HG02588 (cell line): Measurements from ENCODE around the gene GALNT16.

ENCODE experiments used
- ATAC-seq: cut with Tn5 transposase; IDR thresholded peaks from one replicate; pipeline ENCODE4 v1.9.1; 2021; ENCODE audit warnings: mild to moderate bottlenecking, moderate library complexity; ENCODE audit not compliant: unreplicated experiment

GALNT16 gene

DNA sequence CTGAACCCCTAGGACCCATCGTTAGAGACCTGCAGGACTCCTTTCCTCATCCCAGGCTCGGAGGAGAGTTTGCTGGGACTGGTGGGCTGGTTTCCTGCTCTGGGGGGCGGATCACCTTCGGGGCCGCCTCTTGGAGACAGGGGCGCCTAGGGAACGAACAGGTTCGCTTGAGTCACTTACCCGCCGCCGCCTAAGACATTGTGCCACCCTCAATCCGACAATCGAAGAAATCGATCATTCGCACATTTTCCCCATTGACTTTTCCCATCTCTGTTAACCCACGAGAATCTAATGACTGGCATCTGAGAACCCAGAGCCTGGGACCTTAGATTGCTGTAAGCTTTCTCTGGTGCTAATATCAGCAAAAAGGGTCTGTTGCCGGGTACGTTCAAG is 138.9 kb downstream of the GALNT16 start:
- ATAC-seq, result peak; percentile 17

DNA sequence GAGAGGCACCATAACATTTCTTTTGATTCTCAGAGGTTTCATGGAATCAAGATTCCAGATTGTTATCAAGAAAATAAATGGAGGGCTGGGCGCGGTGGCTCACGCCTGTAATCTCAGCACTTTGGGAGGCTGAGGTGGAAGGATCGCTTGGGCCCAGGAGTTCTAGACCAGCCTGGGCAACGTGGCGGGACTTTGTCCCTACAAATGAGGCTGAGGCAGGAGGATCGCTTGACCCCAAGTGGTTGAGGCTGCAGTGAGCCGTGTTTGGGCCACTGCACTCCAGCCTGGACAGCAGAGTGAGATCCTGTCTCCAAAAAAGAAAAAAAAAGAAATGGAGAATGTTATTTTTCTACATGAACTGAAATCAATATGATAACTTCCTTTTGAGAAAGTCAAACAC is 139.8 kb downstream of the GALNT16 start:
- ATAC-seq, result no peak

DNA sequence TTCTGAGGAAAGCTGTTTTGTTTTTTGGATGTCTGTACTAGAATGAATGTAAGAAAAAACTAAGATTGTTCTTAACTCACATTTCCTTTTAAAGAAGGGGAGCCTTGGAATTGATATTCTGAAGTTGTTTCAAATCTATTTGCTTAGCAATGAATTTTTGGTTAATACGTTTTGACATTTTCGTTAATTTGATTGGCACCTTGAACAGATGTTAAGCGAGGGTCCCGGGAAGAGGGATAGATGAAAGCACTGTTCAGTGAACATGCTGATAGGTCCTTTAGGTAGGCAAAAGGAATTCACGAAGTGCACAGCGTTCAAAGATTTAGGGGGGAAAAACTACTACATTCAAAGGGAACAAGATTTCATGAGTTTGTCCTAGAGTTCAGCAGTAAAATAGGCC is 140.2 kb downstream of the GALNT16 start:
- ATAC-seq, result no peak

DNA sequence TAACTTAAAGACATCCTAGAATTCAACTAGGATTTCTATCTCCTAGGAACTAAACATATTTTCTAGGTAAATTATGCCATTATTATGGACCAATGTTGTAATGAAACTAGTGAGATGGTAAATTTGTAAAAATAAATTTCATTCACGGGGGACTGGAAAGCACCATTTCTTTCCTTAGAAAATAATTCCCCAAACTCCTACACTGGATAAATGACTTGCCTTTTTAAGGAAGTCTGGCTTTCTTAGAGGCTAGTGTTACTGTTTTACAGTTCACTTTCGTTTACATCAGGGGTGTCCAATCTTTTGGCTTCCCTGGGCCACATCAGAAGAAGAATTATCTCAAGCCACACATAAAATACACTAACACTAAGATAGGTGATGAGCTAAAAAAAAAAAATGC is 141.9 kb downstream of the GALNT16 start:
- no peak for ATAC-seq

DNA sequence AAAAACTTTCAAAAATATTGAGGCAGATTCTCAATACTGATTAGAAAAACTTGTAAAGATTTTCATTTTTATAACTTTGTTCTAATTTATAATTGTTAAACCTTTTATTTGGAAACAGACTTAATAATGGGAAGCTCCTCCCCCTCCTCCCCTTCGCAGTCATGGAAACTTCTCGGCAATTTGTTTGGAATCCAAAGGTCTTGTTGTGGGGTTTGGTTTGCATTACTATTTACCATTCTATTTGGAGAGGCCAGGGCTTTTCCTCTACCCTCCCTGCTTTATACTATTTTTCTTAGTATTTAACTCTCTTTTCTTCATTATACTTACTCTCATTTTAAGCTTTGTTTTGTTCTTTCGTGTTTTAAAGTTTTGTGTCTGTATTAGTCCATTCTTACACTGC is 144.5 kb downstream of the GALNT16 start:
- no peak for ATAC-seq

DNA sequence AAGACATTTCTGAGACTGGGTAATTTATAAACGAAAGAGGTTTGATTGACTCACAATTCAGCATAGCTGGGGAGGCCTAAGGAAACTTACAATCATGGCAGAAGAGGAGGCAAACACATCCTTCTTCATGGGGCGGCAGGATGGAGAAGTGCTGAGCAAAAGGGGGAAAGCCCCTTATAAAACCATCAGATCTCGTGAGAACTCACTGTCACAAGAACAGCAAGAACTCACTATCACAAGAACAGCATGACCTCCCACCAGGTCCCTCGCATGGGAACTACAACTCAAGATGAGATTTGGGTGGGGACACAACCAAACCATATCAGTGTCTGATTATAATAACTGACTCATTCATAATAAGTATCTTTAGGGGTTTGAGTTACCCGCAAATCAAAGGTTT is 144.9 kb downstream of the GALNT16 start:
- no peak for ATAC-seq

DNA sequence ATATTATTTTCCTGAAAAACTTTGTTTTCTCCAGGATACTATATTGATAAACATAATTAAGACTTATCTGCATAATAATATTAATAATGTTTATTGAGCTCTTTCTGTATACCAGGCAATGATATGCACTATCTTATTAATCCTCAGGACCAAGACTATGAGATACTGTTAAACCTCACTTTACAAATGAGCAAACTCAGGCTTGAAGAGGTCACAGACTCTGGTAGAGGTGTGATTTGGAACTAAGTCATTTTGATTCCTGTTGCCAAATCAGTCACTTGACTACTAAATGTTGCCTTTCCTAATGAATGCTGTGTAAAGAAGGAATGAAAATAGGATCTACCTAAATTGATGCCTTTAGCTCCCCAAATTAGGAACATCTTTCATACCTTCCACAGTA is 145.8 kb downstream of the GALNT16 start:
- ATAC-seq, result no peak
